Gastroesophageal sphincter (tissue), 3 donors: Measurements from ENCODE around the gene PLK4.

Experiments
- CTCF ChIP-seq, 4 experiments: fragments of 200-600 bp in 2 of 4; fragments of 450-650 bp in 2 of 4; sonication (generic) in 1 of 4; IDR thresholded peaks; one replicate each; pipeline ENCODE4 v1.5.1; 2017 to 2019; ENCODE audit warnings: antibody characterized with exemption in 4 of 4, mild to moderate bottlenecking in 2 of 4, moderate library complexity in 2 of 4
- POLR2A ChIP-seq, 2 donors: fragments of 450-650 bp; IDR thresholded peaks; one replicate each; pipeline ENCODE4 v1.6.1; 2017; ENCODE audit warnings: antibody characterized with exemption in 2 of 2, mild to moderate bottlenecking in 2 of 2, moderate library complexity in 1 of 2

GRCh38 chr4:127857641-127858040 is 23.1 kb upstream of the PLK4 start:
- TF ChIP-seq CTCF (IDR thresholded peaks at IDR 0.05) (no peak), POLR2A (IDR thresholded peaks at IDR 0.05) (no peak)
